Adrenal gland (tissue), 12 donors: ENCODE data around the gene TBPL2. TPM values are rescaled to one million over a fixed set of nuclear protein-coding genes. Genes with fewer than 3 reads are reported as not detected.
"Not testable (repeated sequence)": the region's sequence is repeated elsewhere in the genome, so short reads cannot be mapped to it uniquely, and the experiment has no call there.

Experiments
- DNase-seq, 7 donors: peaks; one replicate each; pipeline ENCODE4 v3.0.0-alpha.2; 2019 to 2020
- H3K27ac ChIP-seq, 5 donors: fragments of 200-600 bp; sonication (generic) in 4 of 5; 1 replicate in 3 of 5; 2 replicates in 2 of 5; pipeline versions ENCODE4 v1.5.1 to v1.8.0; 2016 to 2020; ENCODE audit warnings: mild to moderate bottlenecking in 1 of 5
- H3K27me3 ChIP-seq: fragments of 200-600 bp; 2 replicates; pipeline ENCODE4 v1.8.0; 2021
- H3K36me3 ChIP-seq, 2 donors: fragments of 200-600 bp; replicated peaks in 1 of 2; 1 replicate in 1 of 2; 2 replicates in 1 of 2; pipeline versions ENCODE4 v1.5.1 to v1.8.0; 2018 to 2022
- H3K4me1 ChIP-seq, 2 donors: fragments of 200-600 bp; replicated peaks in 1 of 2; 1 replicate in 1 of 2; 2 replicates in 1 of 2; pipeline versions ENCODE4 v1.5.1 to v1.8.0; 2018 to 2021
- H3K4me3 ChIP-seq, 4 donors: fragments of 200-600 bp; sonication (generic) in 3 of 4; one replicate each; pipeline ENCODE4 v1.5.1; 2016 to 2018
- H3K9me3 ChIP-seq, 3 donors: fragments of 200-600 bp; sonication (generic) in 1 of 3; replicated peaks in 1 of 3; 1 replicate in 2 of 3; 2 replicates in 1 of 3; pipeline versions ENCODE4 v1.5.1 to v1.8.0; 2016 to 2021
- CTCF ChIP-seq, 6 experiments: fragments of 450-650 bp in 4 of 6; fragments of 200-600 bp in 2 of 6; sonication (generic) in 1 of 6; IDR thresholded peaks; 1 replicate in 5 of 6; 2 replicates in 1 of 6; pipeline versions ENCODE4 v1.5.1 to v1.8.0; 2016 to 2021; ENCODE audit warnings: antibody characterized with exemption in 6 of 6, mild to moderate bottlenecking in 2 of 6, moderate library complexity in 1 of 6
- POLR2A ChIP-seq, 2 donors: fragments of 450-650 bp; IDR thresholded peaks; one replicate each; pipeline ENCODE4 v1.6.1; 2017; ENCODE audit warnings: antibody characterized with exemption in 2 of 2, mild to moderate bottlenecking in 2 of 2, moderate library complexity in 1 of 2
- WGBS, 4 donors: extraction: QIAGEN DNeasy Blood & Tissue Kit in 2 of 4; methylation state at CpG; one replicate each; pipeline versions ENCODE4 v1.1.5 to v1.1.7; 2013 to 2017; 5-methylcytosine and 5-hydroxymethylcytosine counted together
- intact Hi-C, 2 donors: fragments of 100-400 bp; cut with DNase I; formaldehyde crosslinking; loops; one replicate each; pipeline versions ENCODE4 v1.14.1 to v1.15.0; 2022 to 2023
- polyA plus RNA-seq, 3 donors: library from polyadenylated mRNA; stranded (reverse); fragments of 200-250 nt in 2 of 3; fragments of 350-450 nt in 1 of 3; fragmentation: Illumina TruSeq in 1 of 3; extraction: RNeasy Lipid Tissue Mini Kit (QIAGEN cat#74804) in 1 of 3; gene quantifications; one replicate each; pipeline ENCODE4 v1.2.3, GENCODE V29; 2013 to 2014
- total RNA-seq, 9 donors: library from RNA; depleted of rRNA in 4 of 9; stranded (reverse); fragments of >200 nt in 4 of 9; fragments of 120-200 nt in 1 of 9; fragmentation: NEBNext Ultra II Directional in 1 of 9; extraction: Animal tissue kit (Norgen Biotek cat#: 25700) in 1 of 9; gene quantifications; one replicate each; pipeline versions ENCODE4 v1.1.0 to v1.2.4, GENCODE V29; 2013 to 2023
- donor health status: healthy with polysubstance abuse.
- donor health status: Bipolar disorder and iron deficiency.
- donor health status: DM: yes; HTN: yes; CAD: no.
- donor health status: DM: no; HTN: no; CAD: no.
- donor health status: DM: no; HTN: no; CAD: no.
- donor health status: DM: yes; HTN: yes; CAD: no.

Gene TBPL2
- total and polyA plus RNA-seq, 12 donors: 0.06 TPM; not detected in 11

- no peak for DNase-seq
- 71 to 81% (median 76%) methylated on average over 4 of the region's 4 CpGs for WGBS, 4 donors
- Histone ChIP-seq H3K4me1 (no peaks in the 10 kb centered on the region), H3K27me3 (no peaks in the 10 kb centered on the region), H3K9me3 (no peaks in the 10 kb centered on the region), H3K4me3 (no peak overlapping the region), H3K27ac (no peak overlapping the region), H3K36me3 (no peaks in the 10 kb centered on the region)
- intact Hi-C loops: no loop called here
- no peak for TF ChIP-seq POLR2A (IDR thresholded peaks at IDR 0.05)
These were observed 37.3 kb upstream of the TBPL2 start for GRCh38 chr14:55477680-55478079.

GRCh38 chr14:55476448-55476847 is 36.0 kb upstream of the TBPL2 start:
- H3K4me3 ChIP-seq, H3K27me3 ChIP-seq, H3K9me3 ChIP-seq, H3K36me3 ChIP-seq, H3K4me1 ChIP-seq, H3K27ac ChIP-seq, DNase-seq, intact Hi-C loops: not testable (repeated sequence)
- WGBS, 4 donors: 89 to 100% (median 96%) methylated on average over 3 of the region's 3 CpGs

- no peak overlapping the region for H3K4me3 ChIP-seq
- no peak overlapping the region for H3K27ac ChIP-seq
- intact Hi-C loops: no loop called here
- WGBS, 4 donors: 70 to 76% (median 74%) methylated on average over 7 of the region's 7 CpGs
- H3K36me3 ChIP-seq: no peaks in the 10 kb centered on the region
- no peaks in the 10 kb centered on the region for H3K9me3 ChIP-seq
- no peak for TF ChIP-seq CTCF (IDR thresholded peaks at IDR 0.05)
- no peak for TF ChIP-seq POLR2A (IDR thresholded peaks at IDR 0.05)
- no peaks in the 10 kb centered on the region for H3K4me1 ChIP-seq
- no peak for DNase-seq
- H3K27me3 ChIP-seq: no peaks in the 10 kb centered on the region
These were observed 33.4 kb upstream of the TBPL2 start for GRCh38 chr14:55473786-55474185.

- H3K27ac ChIP-seq: no peak overlapping the region
- intact Hi-C loops: no loop called here
- H3K27me3 ChIP-seq: no peaks in the 10 kb centered on the region
- 83 to 96% (median 92%) methylated on average over 1 of the region's 1 CpG for WGBS, 4 donors
- no peaks in the 10 kb centered on the region for H3K4me1 ChIP-seq
- TF ChIP-seq CTCF (IDR thresholded peaks at IDR 0.05) (no peak), POLR2A (IDR thresholded peaks at IDR 0.05) (no peak)
- H3K4me3 ChIP-seq: no peak overlapping the region
- no peak for DNase-seq
- no peaks in the 10 kb centered on the region for H3K9me3 ChIP-seq
- no peaks in the 10 kb centered on the region for H3K36me3 ChIP-seq
These were observed 29.6 kb upstream of the TBPL2 start for GRCh38 chr14:55470025-55470424.

GRCh38 chr14:55467307-55467706 is 26.9 kb upstream of the TBPL2 start:
- Histone ChIP-seq H3K27me3 (no peaks in the 10 kb centered on the region), H3K27ac (no peak overlapping the region), H3K36me3 (no peaks in the 10 kb centered on the region), H3K4me1 (no peaks in the 10 kb centered on the region), H3K4me3 (no peak overlapping the region), H3K9me3 (no peaks in the 10 kb centered on the region)
- TF ChIP-seq POLR2A (IDR thresholded peaks at IDR 0.05) (no peak), CTCF (IDR thresholded peaks at IDR 0.05) (no peak)
- WGBS, 4 donors: 79 to 93% (median 84%) methylated on average over 3 to 7 of the region's 7 CpGs
- intact Hi-C loops: no loop called here
- no peak for DNase-seq
